HG03442 (cell line): ENCODE data around the gene POU2F1.

Experiments used
- ATAC-seq: cut with Tn5 transposase; IDR thresholded peaks from one replicate; pipeline ENCODE4 v1.9.1; 2021; ENCODE audit warnings: mild to moderate bottlenecking, moderate library complexity; ENCODE audit not compliant: unreplicated experiment

The POU2F1 gene

GRCh38 chr1:167457936-167458584 lies 237.4 kb downstream of the POU2F1 start:
- ATAC-seq = no peak

GRCh38 chr1:167460836-167461235 lies 240.2 kb downstream of the POU2F1 start:
- no peak for ATAC-seq

GRCh38 chr1:167462341-167462740 lies 241.7 kb downstream of the POU2F1 start:
- ATAC-seq = no peak

- ATAC-seq = no peak
Observed at GRCh38 chr1:167463080-167463479, 242.4 kb downstream of the POU2F1 start.

GRCh38 chr1:167463875-167464575 lies 243.3 kb downstream of the POU2F1 start:
- ATAC-seq = no peak

- no peak for ATAC-seq
Observed at GRCh38 chr1:167465018-167465417, 244.3 kb downstream of the POU2F1 start.

- ATAC-seq = no peak
Observed at GRCh38 chr1:167465743-167466142, 245.1 kb downstream of the POU2F1 start.

GRCh38 chr1:167467126-167467710 lies 246.5 kb downstream of the POU2F1 start:
- no peak for ATAC-seq

GRCh38 chr1:167467752-167468151 lies 247.1 kb downstream of the POU2F1 start:
- no peak for ATAC-seq

- ATAC-seq = no peak
Observed at GRCh38 chr1:167469280-167469965, 248.7 kb downstream of the POU2F1 start.

GRCh38 chr1:167471568-167471967 lies 250.9 kb downstream of the POU2F1 start:
- ATAC-seq = no peak

- ATAC-seq = no peak
Observed at GRCh38 chr1:167472752-167473521, 252.3 kb downstream of the POU2F1 start.

- ATAC-seq = no peak
Observed at GRCh38 chr1:167473761-167474160, 253.1 kb downstream of the POU2F1 start.

- ATAC-seq = no peak
Observed at GRCh38 chr1:167474191-167474641, 253.5 kb downstream of the POU2F1 start.

GRCh38 chr1:167476061-167476460 lies 255.4 kb downstream of the POU2F1 start:
- no peak for ATAC-seq
